Large intestine (tissue), 3 donors: Measurements from ENCODE around the gene ADD3. TPM values are rescaled to one million over a fixed set of nuclear protein-coding genes. Genes with fewer than 3 reads are reported as not detected.

Experiments used
- DNase-seq, 2 donors: peaks; one replicate each; pipeline versions ENCODE4 v3.0.0 to v3.0.0-alpha.2; 2013
- H3K27ac ChIP-seq: one replicate; pipeline ENCODE4 v1.5.1; 2013; ENCODE audit warnings: low read length
- H3K27me3 ChIP-seq: 2 replicates; pipeline ENCODE4 v1.6.1; 2013; ENCODE audit warnings: low read length; ENCODE audit not compliant: control insufficient read depth, insufficient read depth
- H3K36me3 ChIP-seq: 2 replicates; pipeline ENCODE4 v1.6.1; 2013; ENCODE audit warnings: low read length; ENCODE audit not compliant: control insufficient read depth, insufficient read depth
- H3K4me1 ChIP-seq: one replicate; pipeline ENCODE4 v1.6.1; 2013; ENCODE audit warnings: low read length; ENCODE audit not compliant: control insufficient read depth, insufficient read depth
- H3K4me3 ChIP-seq: one replicate; pipeline ENCODE4 v1.5.1; 2013; ENCODE audit warnings: low read length
- H3K9me3 ChIP-seq: one replicate; pipeline ENCODE4 v1.6.1; 2013; ENCODE audit warnings: mild to moderate bottlenecking, low read depth, low read length, moderate library complexity; ENCODE audit not compliant: control insufficient read depth
- WGBS: methylation state at CpG from one replicate; pipeline ENCODE4 v1.1.5; 2013; ENCODE audit warnings: low lambda C conversion rate; ENCODE audit not compliant: insufficient coverage; 5-methylcytosine and 5-hydroxymethylcytosine counted together
- polyA plus RNA-seq: library from polyadenylated mRNA; unstranded; fragments of 120-200 nt; gene quantifications from one replicate; pipeline ENCODE4 v1.2.1, GENCODE V29; 2013

Gene ADD3
- polyA plus RNA-seq, 1 donor = 418 TPM

DNA sequence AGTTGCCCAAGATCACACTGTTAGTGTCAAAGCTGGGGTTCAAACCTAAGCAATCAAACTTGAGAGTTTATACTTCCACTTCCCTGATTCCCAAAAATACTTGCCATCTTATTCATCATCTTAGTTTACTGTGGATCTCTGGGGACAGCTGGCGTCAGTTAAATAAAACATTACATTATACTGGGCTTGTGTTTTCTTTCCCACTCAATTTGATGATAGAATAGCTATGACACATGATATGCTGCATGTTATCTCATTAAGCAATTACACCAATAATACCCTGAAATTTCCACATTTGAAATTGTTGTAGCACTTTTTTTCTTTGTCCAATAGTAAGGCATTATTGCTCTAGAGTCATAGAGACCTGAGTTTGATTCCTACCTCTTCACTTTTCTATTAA is 136.7 kb downstream of the ADD3 start:
- Histone ChIP-seq H3K36me3 (no peaks in the 10 kb centered on the region), H3K27me3 (no peaks in the 10 kb centered on the region), H3K27ac (no peak overlapping the region), H3K4me3 (no peak overlapping the region), H3K9me3 (no peaks in the 10 kb centered on the region), H3K4me1 (peaks cover 21% of the 10 kb centered on the region)
- no CpG with 5 or more reads among the region's 1 CpG for WGBS
- no peak for DNase-seq

DNA sequence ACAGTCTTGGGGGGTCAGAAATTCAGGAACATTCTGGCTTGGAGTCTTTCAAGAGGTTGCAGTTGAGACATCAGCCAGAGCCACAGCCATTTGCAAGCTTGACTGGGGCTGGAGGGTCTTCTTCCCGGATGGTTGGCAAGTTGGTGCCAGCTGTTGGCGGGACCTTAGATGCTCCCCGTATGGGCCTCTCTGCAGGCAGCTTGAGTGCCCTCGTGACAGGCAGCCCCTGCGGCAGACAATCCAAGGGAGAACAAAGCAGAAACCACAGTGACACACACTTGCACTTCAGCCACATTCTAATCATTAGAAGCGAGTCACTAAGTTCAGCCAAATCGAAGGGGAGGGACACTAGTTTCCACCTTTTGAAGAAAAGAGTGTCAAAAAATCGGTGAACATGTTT is 140.2 kb downstream of the ADD3 start:
- H3K4me1 ChIP-seq = peaks cover 10% of the 10 kb centered on the region
- no peak overlapping the region for H3K27ac ChIP-seq
- H3K9me3 ChIP-seq = no peaks in the 10 kb centered on the region
- no peak overlapping the region for H3K4me3 ChIP-seq
- 100% methylated on average over 2 of the region's 8 CpGs for WGBS
- DNase-seq = no peak
- H3K27me3 ChIP-seq = no peaks in the 10 kb centered on the region
- no peaks in the 10 kb centered on the region for H3K36me3 ChIP-seq

DNA sequence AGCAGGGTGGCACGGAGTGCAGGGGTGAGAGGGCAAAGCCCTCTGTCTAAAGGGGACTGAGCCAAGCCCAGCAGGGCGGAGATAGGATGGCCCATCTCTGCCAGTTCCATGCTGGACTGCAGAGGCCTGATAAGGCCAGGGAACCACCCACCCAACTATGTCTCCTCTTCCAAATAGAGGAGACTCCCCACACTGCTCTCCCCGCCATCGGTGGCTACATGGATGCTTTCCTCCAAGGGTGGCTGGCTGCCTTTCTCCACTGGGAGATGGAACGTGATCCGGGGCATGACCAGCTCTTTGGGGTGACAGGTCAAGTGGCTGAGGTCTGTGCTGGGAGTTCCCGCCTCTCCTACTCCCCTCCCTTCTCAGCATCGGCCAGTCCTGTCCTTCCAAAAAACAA is 141.5 kb downstream of the ADD3 start:
- H3K4me3 ChIP-seq = no peak overlapping the region
- H3K27me3 ChIP-seq = no peaks in the 10 kb centered on the region
- H3K27ac ChIP-seq = no peak overlapping the region
- no peaks in the 10 kb centered on the region for H3K36me3 ChIP-seq
- no peak for DNase-seq
- WGBS = no CpG with 5 or more reads among the region's 8 CpGs
- no peaks in the 10 kb centered on the region for H3K9me3 ChIP-seq
- H3K4me1 ChIP-seq = peaks cover 7% of the 10 kb centered on the region

DNA sequence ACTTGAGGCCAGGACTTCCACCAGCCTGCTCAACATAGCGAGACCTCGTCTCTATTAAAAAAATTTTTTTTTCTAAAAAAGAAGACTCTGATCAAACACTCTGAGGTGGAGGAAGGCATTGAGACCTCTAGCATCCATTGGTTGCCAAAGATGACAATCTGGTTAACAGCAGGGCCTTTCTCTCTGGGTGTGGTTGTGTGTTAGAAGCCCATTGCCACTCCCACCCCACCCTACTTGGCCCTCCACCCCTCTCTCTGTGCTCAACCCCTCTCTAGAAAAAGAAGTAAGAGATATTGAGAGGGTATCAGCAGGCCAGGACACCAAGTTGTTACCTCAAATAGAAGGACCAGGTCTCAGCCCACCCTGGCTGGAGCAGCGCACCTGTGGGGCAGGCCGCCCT is 142.3 kb downstream of the ADD3 start:
- no CpG with 5 or more reads among the region's 4 CpGs for WGBS
- no peak overlapping the region for H3K4me3 ChIP-seq
- H3K9me3 ChIP-seq = no peaks in the 10 kb centered on the region

GRCh38 chr10:110150981-110151380 is 143.2 kb downstream of the ADD3 start:
- no peaks in the 10 kb centered on the region for H3K9me3 ChIP-seq
- DNase-seq = no peak
- peaks cover 7% of the 10 kb centered on the region for H3K4me1 ChIP-seq
- H3K27me3 ChIP-seq = no peaks in the 10 kb centered on the region
- H3K4me3 ChIP-seq = no peak overlapping the region
- H3K27ac ChIP-seq = no peak overlapping the region
- no peaks in the 10 kb centered on the region for H3K36me3 ChIP-seq
- WGBS = no CpG with 5 or more reads among the region's 6 CpGs

More for the DNA sequence above, 142.3 kb downstream of the ADD3 start:
- Histone ChIP-seq H3K36me3 (no peaks in the 10 kb centered on the region), H3K27ac (no peak overlapping the region), H3K4me1 (peaks cover 7% of the 10 kb centered on the region), H3K27me3 (no peaks in the 10 kb centered on the region)
- DNase-seq = no peak

DNA sequence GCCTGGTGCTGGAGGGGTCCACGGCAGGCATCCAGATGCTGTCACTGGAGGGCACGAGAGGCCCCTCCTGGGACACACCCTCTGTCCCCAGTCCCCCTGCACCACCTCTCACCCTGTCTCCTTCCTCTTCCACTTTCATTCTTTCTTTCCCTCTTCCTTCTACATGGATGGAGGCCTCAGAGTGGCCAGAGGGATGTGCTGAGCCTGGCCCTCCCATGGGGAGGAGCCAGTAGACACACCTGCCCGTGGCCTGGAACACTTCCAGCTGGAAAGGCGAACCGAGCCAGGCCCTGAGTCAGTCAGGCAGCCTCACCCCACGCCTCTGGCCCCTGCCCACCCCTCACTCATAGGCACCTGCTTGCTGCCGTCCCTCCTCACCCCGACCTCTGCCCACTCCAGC is 143.7 kb downstream of the ADD3 start:
- no peak overlapping the region for H3K4me3 ChIP-seq
- H3K27ac ChIP-seq = no peak overlapping the region
- WGBS = no CpG with 5 or more reads among the region's 8 CpGs

DNA sequence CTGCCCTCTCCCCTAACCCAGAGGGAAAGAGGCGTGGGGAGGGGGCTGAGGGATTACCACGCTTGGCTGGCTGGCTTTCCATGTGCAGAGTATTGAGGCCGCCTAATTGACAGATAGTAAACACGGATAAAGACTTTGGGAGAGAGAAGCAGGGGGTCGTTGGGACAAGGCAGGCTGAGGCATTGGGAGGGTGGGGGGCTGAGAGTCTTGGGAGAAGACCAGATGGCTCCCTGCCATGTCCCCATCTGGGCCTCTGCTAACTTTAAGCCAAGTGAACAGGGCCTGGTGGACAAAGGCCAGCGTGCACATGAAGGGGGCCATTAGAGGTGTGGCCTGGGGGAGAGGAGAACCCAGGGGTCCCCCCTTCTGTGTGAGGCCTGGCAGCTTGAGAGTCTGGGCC is 144.2 kb downstream of the ADD3 start:
- no CpG with 5 or more reads among the region's 6 CpGs for WGBS
- no peak for DNase-seq

More for the DNA sequence above, 143.7 kb downstream of the ADD3 start:
- no peaks in the 10 kb centered on the region for H3K27me3 ChIP-seq
- H3K36me3 ChIP-seq = no peaks in the 10 kb centered on the region
- H3K4me1 ChIP-seq = peaks cover 7% of the 10 kb centered on the region
- no peaks in the 10 kb centered on the region for H3K9me3 ChIP-seq
- DNase-seq = peak; percentile 81 to 87

GRCh38 chr10:110153396-110153795 is 145.6 kb downstream of the ADD3 start:
- DNase-seq = no peak
- Histone ChIP-seq H3K27me3 (no peaks in the 10 kb centered on the region), H3K4me3 (no peak overlapping the region), H3K27ac (no peak overlapping the region), H3K9me3 (no peaks in the 10 kb centered on the region), H3K36me3 (no peaks in the 10 kb centered on the region), H3K4me1 (peaks cover 7% of the 10 kb centered on the region)
- WGBS = no CpG with 5 or more reads among the region's 7 CpGs

More for the DNA sequence above, 144.2 kb downstream of the ADD3 start:
- H3K27ac ChIP-seq = no peak overlapping the region
- no peaks in the 10 kb centered on the region for H3K9me3 ChIP-seq
- H3K27me3 ChIP-seq = no peaks in the 10 kb centered on the region
- peaks cover 7% of the 10 kb centered on the region for H3K4me1 ChIP-seq
- no peaks in the 10 kb centered on the region for H3K36me3 ChIP-seq
- no peak overlapping the region for H3K4me3 ChIP-seq

GRCh38 chr10:110156046-110156445 is 148.3 kb downstream of the ADD3 start:
- no CpG with 5 or more reads among the region's 8 CpGs for WGBS
- DNase-seq = no peak
- no peaks in the 10 kb centered on the region for H3K27me3 ChIP-seq

GRCh38 chr10:110158051-110159005 is 150.5 kb downstream of the ADD3 start:
- H3K4me1 ChIP-seq = no peaks in the 10 kb centered on the region
- H3K27ac ChIP-seq = no peak overlapping the region
- no peaks in the 10 kb centered on the region for H3K27me3 ChIP-seq
- H3K36me3 ChIP-seq = no peaks in the 10 kb centered on the region
- no peak overlapping the region for H3K4me3 ChIP-seq
- H3K9me3 ChIP-seq = no peaks in the 10 kb centered on the region
- WGBS = no CpG with 5 or more reads among the region's 11 CpGs
- DNase-seq = no peak

More at GRCh38 chr10:110156046-110156445, 148.3 kb downstream of the ADD3 start:
- no peaks in the 10 kb centered on the region for H3K36me3 ChIP-seq
- no peaks in the 10 kb centered on the region for H3K9me3 ChIP-seq
- H3K4me1 ChIP-seq = peaks cover 7% of the 10 kb centered on the region
- H3K4me3 ChIP-seq = no peak overlapping the region
- H3K27ac ChIP-seq = no peak overlapping the region
